ENCODE data around the gene LRRC32.

LRRC32 gene, protein sequence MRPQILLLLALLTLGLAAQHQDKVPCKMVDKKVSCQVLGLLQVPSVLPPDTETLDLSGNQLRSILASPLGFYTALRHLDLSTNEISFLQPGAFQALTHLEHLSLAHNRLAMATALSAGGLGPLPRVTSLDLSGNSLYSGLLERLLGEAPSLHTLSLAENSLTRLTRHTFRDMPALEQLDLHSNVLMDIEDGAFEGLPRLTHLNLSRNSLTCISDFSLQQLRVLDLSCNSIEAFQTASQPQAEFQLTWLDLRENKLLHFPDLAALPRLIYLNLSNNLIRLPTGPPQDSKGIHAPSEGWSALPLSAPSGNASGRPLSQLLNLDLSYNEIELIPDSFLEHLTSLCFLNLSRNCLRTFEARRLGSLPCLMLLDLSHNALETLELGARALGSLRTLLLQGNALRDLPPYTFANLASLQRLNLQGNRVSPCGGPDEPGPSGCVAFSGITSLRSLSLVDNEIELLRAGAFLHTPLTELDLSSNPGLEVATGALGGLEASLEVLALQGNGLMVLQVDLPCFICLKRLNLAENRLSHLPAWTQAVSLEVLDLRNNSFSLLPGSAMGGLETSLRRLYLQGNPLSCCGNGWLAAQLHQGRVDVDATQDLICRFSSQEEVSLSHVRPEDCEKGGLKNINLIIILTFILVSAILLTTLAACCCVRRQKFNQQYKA

DNA sequence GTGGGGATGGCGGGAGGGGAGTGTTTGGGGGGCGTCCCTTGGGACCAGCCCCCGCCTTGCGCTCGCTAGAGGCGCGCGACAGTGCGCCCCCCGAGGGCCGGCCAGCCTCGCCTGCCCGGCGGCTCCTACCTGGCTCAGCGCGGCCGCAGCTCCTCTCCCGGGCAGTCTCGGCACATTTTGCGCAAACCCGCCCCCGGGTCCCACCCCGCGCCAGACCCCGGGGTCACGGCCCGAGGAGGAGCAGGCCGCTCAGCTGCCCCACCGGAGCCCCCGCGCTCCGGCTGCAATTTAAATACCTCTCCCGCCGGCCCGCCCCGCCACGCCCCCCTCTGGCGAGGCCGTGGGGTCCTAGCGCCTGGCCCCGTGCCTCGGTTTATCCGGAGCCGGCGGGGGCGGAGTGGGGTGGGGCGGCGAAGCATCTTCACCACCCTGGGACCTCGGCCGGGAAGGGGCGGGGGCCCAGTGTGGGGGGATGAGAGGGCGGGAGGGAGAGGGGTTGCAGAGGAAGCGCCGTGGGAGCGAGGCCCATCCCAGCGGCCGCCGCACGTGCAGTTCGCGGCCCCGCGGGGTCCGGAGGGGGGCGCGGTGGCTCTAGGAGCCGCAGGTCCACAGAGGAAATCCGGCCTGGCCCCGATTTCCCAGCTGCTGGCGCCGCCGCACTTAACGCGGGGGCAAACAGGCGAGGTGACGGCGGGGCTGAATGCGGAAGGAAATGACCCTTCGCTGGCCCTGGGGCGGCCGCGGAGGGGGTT is at the start of gene LRRC32:
Gene LRRC32, minus strand, starts transcription at position 263 of the 752 bp plus-strand sequence. CDS start 4,793 bp downstream, outside the sequence.
- peak; percentile 63 to 80 for DNase-seq

- no peak for DNase-seq
Observed at GRCh38 chr11:76719686-76720085, 49.1 kb upstream of the LRRC32 start.

GRCh38 chr11:76719281-76719680 is 48.7 kb upstream of the LRRC32 start:
- no peak for DNase-seq

DNA sequence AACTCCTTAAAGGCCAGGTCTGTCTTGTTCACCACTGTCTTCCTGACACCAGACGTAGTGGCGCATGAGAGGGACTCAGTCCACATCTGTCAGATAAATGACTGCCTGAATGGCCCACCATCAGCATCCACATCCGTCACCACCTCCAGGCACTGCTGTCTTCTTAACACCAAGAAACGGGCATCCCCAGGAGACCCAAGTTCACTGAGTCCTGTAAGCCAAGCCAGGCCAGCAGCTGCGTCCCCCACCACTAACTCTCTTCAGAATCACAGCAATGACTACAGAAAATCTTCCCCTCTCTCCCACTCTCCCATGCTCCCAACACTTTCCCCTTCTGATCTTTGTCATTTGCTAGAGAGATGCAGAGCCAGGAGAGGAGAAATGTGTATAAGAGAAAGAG is 47.3 kb upstream of the LRRC32 start:
- DNase-seq, result no peak

DNA sequence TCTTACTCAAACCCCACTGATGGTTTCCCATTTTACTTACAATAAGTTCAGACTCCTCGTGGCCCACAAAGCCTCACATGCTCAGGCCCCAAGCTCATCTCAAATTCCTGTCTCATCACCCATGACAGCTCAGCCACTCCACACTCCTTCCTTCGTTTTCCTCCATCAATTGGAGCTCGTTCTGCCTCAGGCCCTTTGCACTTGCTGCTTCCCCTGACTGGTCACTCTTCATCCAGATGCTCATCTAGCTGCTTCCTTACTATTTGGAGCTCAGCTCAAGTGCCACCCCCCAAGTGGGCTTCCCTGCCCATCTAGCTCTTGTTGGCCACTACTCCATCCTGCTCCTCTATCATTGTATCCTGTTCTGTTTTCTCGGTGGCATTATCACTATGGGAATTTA is 46.8 kb upstream of the LRRC32 start:
- no peak for DNase-seq

- no peak for DNase-seq
Observed at GRCh38 chr11:76716268-76716667, 45.7 kb upstream of the LRRC32 start.

DNA sequence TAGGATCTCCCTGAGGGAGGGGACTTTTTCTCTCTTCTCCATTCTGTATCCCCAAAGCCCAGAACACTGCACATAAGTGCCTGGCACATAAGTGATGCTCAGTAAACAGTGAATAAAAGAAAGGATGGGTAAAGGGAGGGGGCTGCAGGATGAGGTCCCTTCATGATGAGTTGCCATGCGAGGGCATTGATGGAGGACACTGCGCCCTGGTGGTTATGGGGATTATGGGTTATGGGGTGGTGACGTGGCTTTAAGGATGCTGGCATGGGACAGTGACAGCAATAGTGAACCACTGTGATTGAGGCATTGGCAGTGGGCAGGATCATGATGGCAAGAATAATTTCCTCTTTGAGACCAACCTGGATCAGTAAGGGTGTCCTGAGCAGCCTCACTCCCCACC is 43.9 kb upstream of the LRRC32 start:
- no peak for DNase-seq

DNA sequence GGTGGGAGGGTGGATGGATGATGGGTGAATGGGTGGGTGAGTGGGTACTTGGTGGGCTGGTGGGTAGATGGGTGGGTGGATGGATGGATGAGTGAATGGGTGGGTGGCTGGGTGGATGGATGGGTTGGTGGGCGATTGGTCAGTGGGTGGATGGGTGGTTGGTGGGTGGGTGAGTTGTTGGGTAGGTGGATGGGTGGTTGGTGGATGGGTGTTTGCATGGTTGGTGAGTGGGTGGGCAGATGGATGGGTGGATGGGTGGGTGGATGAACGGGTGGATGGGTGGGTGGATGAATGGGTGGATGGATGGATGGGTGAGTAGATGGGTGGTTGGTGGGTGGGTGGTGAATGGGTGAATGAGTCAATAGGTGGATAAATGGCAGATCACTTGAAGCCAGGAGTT is 43.0 kb upstream of the LRRC32 start:
- DNase-seq, result no peak

GRCh38 chr11:76712125-76712524 is 41.6 kb upstream of the LRRC32 start:
- DNase-seq, result no peak

- no peak for DNase-seq
Observed at GRCh38 chr11:76709756-76710155, 39.2 kb upstream of the LRRC32 start.

DNA sequence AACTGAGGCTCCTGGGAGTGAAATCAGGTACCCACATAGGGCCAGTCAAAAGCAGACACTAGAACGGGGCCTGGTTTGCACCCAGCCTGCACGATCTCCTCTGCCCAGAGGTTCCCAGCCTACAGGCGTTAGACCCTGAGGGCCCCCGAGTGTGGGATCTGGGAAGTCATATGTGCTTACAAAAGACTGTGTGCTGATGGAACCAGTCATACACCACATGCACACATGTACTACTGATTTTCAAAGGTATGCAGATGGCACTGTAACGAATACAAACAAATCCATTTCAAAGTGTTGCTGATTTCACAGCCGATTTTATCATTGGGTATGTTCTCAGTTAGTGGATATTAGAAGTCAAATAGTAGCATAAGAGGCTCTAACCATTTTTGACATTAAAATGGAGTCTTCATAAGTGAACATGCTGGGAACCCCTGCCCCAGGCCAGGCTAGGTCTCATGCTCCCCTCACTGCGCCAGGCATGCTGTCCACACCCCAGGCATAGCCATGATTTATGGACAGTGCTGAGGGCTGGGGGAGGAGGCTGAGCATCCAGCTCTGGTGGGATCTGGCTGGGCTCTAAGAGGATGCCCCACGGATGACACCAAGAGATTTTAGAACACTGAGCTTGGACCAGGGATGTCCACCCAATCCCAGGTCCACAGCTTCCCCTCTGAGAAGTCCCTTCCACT is 38.6 kb upstream of the LRRC32 start:
- no peak for DNase-seq

DNA sequence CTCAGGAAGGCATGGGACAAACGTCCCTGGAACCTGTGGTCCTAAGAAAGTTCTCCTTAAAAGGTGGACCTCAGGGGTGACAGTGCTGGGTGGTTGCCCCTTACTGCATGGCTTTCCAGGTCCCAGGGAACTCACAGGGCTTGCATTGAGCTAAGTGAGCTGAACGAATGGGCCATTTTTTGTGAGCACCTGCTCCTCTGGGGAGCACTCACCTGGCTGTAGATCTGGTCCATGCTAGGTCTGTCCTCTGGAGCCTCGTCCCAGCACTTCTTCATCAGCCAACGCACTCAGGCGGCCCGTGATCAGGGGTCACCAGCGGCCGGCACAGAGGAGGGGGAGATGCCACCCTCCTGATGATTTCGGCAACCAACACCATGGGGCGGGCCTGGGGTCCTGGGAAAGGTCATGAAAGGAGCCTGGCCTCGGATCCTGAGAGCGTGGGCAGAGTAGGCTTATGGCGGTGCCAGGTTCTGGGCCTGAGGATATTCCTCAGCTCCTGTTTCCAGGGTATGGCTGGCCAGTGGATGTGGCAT is 36.8 kb upstream of the LRRC32 start:
- DNase-seq, result no peak

GRCh38 chr11:76706667-76707066 is 36.1 kb upstream of the LRRC32 start:
- DNase-seq, result no peak

DNA sequence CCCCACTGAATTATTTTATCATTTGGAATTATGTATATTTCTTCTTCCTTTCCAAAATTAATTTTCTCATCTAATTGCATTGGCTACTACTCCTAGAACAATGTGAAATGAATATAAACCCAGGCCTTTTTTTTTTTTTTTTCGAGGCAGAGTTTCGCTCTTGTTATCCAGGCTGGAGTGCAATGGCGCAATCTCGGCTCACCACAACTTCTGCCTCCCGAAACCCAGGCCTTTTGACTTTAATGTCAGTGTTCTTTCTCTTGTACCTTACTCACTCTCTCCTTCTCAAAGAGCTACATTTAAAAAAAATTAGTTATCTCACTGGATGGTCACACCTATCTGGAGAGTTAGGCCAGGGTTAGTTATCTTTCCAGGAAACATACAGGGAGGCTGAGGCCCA is 35.3 kb upstream of the LRRC32 start:
- DNase-seq, result peak in 1 of 2 donors; percentile 42

GRCh38 chr11:76704171-76704948 is 33.8 kb upstream of the LRRC32 start:
- no peak for DNase-seq

DNA sequence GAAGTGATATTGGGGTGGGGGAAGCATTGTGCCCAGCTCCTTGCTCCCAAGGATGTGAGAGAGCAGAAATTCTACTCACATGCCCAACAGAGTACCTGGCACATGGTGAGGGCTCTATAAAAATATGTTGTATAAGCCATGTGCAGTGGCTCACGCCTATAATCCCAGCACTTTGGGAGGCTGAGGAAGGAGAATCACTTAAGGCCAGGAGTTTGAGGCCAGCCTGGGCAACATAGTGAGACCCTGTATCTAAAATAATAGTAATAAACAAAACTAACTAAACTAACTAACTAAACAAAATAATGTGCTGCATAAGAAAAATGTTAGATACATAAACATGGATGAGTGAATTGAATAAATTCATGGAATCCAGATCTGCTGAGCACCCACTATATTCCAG is 33.2 kb upstream of the LRRC32 start:
- no peak for DNase-seq

GRCh38 chr11:76702336-76703128 is 32.0 kb upstream of the LRRC32 start:
- DNase-seq, result no peak

GRCh38 chr11:76701294-76702040 is 30.9 kb upstream of the LRRC32 start:
- no peak for DNase-seq

DNA sequence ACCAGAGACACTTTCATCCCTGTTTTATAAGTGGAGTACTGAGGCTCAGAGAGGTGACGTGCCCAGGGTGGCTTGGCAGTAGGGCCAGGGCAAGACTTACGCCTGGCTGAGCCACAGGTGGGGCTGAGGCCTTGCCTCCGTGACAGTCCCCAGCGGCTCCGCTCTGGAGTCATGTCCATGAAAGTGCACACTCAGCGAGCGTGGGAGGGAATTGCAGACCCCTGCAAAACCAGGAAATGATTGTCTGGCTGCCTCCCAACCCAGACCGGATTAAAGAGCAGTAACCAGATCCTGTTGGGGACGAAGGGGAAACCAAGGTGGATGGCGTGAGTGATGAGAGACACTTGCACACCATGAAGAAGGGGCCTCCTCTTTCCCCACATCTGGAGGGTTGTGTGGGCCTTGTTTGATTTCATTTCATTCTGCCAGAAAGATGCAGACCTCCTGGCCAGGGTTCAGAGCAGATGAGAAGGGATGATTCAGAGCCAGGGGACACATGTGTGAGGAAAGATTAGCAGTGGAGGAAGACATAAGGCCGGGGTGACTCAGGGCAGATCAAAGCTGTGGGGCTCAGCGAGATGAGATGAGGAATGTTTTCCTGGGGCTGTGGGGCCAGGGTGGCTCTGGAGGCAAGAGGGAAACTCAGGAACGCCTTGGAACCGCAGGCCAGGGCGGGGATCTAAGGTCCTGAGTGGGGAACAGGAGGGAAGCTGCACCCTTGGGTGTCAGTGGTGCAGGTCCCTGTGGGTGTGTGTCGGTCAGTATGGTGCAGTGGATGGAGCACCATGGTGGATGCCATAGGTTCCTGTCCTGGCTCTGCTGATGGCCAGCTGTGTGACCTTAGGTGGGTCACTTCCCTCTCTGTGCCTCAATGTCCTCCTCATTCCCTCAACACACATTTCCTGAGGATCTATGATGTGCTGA is 29.9 kb upstream of the LRRC32 start:
- peak; percentile 66 to 86 for DNase-seq
